Brain microvascular endothelial cell (primary cell): Measurements from ENCODE around the gene ETFB.

Experiments
- DNase-seq: peaks from one replicate; pipeline ENCODE4 v3.0.0-alpha.2; 2020
- H3K27ac ChIP-seq: fragments of 250-450 bp; sonication (Bioruptor Pico); 2 replicates; pipeline ENCODE4 v1.5.1; 2020; ENCODE audit warnings: mild to moderate bottlenecking, moderate library complexity
- H3K27me3 ChIP-seq: fragments of 250-450 bp; sonication (Bioruptor Pico); replicated peaks from 2 replicates; pipeline ENCODE4 v1.5.1; 2020; ENCODE audit warnings: mild to moderate bottlenecking
- H3K36me3 ChIP-seq: fragments of 250-450 bp; sonication (Bioruptor Pico); replicated peaks from 2 replicates; pipeline ENCODE4 v1.5.1; 2020; ENCODE audit warnings: mild to moderate bottlenecking
- H3K4me3 ChIP-seq: 2 replicates; pipeline ENCODE4 v1.5.1; 2011; ENCODE audit warnings: low read depth, mild to moderate bottlenecking, control low read depth, low read length, moderate library complexity
- in situ Hi-C: cut with HindIII; loops from 2 replicates; pipeline ENCODE4 v1.10.0; 2017; ENCODE audit warnings: low sequenced_read_pairs, low pct_ligation_motif_present
- TF ChIP-seq, protein P1 (sequence below): IDR thresholded peaks from 2 replicates; pipeline ENCODE4 v1.5.1; 2011; ENCODE audit warnings: low read depth, mild to moderate bottlenecking, moderate library complexity, low read length, control low read depth, inconsistent platforms; ENCODE audit errors: missing control alignments

Gene ETFB

DNA sequence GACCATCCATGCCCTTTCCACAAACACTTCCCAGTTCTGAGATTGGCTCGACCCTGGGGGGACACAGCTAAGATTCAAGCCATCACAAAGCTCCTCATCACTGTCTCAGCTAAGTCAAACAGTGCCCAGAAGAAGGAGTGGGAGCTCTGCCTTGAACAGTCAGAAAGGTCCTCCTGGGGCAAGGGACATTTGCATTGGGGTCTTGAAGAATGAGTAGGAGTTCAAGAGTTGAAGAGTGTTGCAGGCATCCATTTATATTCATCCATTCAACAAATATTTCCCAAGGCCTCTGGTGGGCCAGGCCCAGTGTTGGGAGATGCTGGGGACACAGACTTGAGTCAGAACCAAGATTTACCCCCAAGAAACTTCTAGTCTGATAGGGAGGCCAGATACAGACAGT lies 48.2 kb downstream of the ETFB start:
- Histone ChIP-seq H3K27me3 (no peaks in the 10 kb centered on the region), H3K4me3 (no peak overlapping the region), H3K27ac (no peak overlapping the region), H3K36me3 (no peaks in the 10 kb centered on the region)
- TF ChIP-seq, protein P1, sequence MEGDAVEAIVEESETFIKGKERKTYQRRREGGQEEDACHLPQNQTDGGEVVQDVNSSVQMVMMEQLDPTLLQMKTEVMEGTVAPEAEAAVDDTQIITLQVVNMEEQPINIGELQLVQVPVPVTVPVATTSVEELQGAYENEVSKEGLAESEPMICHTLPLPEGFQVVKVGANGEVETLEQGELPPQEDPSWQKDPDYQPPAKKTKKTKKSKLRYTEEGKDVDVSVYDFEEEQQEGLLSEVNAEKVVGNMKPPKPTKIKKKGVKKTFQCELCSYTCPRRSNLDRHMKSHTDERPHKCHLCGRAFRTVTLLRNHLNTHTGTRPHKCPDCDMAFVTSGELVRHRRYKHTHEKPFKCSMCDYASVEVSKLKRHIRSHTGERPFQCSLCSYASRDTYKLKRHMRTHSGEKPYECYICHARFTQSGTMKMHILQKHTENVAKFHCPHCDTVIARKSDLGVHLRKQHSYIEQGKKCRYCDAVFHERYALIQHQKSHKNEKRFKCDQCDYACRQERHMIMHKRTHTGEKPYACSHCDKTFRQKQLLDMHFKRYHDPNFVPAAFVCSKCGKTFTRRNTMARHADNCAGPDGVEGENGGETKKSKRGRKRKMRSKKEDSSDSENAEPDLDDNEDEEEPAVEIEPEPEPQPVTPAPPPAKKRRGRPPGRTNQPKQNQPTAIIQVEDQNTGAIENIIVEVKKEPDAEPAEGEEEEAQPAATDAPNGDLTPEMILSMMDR = no peak
- in situ Hi-C loops = no loop called here
- DNase-seq = no peak

DNA sequence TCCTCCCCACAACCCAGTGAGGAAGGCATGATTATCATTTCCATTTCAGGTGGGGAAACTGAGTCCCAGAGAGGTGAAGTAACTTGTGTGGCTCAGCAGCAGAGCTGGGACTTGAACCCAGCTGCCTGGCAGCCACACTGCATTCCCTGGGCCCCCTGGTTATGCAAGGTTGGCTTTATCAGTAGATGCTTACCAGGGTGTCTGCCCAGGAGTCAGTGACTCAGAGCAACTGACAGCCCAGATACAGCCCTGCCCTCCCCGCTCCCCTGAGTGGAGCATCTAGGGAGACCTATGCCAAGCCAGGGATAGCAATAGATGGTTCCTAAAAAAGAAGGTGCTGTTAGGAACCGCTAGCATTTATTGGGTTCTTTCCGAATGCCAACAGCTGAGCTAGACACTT lies 48.8 kb downstream of the ETFB start:
- no peaks in the 10 kb centered on the region for H3K36me3 ChIP-seq
- no peak for DNase-seq
- H3K4me3 ChIP-seq = no peak overlapping the region
- H3K27me3 ChIP-seq = peaks cover 2% of the 10 kb centered on the region
- no peak overlapping the region for H3K27ac ChIP-seq
- TF ChIP-seq, protein P1 = no peak
- in situ Hi-C loops = no loop called here

DNA sequence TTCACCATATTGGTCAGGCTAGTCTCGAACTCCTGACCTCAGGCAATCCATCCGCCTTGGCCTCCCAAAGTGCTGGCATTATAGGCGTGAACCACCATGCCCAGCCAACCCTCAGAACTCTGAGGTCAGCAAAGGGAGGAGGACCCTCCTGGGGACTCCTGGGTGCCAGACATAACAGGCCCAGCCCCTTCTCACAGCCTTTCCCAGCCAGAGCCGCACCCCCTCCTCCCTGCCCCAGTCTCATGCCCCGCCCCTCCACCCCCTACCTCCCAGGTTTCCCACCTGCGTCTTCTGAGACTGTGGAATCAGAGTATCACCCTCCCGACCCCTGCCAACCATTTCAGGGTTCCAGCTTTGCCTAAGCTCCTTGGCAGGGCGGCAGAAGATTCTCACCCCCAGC lies 49.5 kb downstream of the ETFB start:
- Histone ChIP-seq H3K36me3 (no peaks in the 10 kb centered on the region), H3K27me3 (peaks cover 2% of the 10 kb centered on the region), H3K4me3 (no peak overlapping the region), H3K27ac (no peak overlapping the region)
- TF ChIP-seq, protein P1 = no peak
- in situ Hi-C loops = no loop called here
- no peak for DNase-seq

DNA sequence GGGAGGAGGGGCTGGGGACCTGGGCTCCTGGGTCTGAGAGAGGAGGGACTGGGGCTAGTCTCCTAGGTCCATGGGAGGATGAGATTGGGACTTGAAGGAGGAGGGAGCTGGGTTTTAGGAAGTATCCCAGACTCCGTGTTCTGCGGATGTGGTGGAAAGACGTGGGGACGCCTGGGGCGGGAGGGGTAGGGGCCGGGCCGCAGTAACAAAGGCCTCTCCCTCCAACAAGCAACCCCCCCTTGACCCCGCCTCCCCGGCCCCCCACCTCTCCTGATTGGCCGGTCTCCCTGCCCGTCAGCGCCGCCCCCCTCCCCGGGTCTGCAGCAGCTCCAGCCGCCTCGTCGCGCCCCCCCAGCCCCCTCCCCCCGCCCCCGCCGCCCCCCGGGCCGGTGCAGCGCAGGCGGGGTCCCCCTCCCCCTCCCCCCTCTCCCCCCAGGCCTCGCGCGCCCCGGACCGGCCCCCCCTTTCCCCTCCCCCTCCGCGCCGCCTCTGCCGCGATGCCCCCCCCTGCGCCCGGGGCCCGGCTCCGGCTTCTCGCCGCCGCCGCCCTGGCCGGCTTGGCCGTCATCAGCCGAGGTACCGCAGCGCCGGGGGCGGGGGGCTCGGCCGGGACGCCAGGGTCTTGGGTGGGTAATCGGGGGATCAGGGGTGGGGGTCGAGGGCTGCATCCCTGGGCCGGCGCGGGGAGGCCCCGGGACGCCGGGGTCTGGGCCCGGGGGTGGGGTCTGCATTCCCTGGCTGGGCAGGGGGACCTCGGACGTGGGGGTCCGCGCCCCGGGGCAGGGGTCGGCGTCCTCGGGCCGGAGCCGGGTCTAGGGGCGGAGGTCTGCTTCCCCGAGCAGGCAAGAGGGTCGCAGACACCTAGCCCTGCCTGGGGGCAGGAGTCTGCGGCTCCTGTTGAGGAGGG lies 54.6 kb downstream of the ETFB start, which contains the start of gene IGLON5:
TSS of gene IGLON5 (plus strand) at position 294 of the 907 bp plus-strand sequence. CDS start at position 498, 204 bp downstream.
- in situ Hi-C loops = no loop called here
- TF ChIP-seq, protein P1 = no peak
- Histone ChIP-seq H3K27me3 (peaks cover 2% of the 10 kb centered on the region), H3K36me3 (no peaks in the 10 kb centered on the region), H3K27ac (no peak within 1 kb of the TSS), H3K4me3 (no peak within 1 kb of the TSS)
- no peak for DNase-seq

DNA sequence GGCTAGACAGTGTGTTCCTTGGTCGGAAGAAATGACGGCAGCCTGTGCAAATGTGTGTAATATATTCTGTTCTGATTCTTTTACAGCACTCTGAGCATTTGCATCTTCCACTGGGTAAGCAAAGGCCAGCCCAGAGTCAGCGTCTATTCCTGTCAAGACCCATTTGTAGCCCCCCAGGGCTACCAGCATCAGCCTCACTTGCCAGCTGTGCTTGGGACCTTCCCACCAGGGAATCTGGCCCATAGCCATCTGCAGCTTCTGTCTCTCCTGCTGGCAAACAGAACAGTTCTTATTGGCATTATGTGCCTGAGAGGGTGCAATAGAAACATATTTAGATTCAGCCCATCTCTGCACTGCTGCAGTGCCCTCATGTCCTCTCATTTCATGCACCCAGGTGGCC lies 60.7 kb downstream of the ETFB start:
- TF ChIP-seq, protein P1 = no peak
- H3K27me3 ChIP-seq = no peaks in the 10 kb centered on the region

DNA sequence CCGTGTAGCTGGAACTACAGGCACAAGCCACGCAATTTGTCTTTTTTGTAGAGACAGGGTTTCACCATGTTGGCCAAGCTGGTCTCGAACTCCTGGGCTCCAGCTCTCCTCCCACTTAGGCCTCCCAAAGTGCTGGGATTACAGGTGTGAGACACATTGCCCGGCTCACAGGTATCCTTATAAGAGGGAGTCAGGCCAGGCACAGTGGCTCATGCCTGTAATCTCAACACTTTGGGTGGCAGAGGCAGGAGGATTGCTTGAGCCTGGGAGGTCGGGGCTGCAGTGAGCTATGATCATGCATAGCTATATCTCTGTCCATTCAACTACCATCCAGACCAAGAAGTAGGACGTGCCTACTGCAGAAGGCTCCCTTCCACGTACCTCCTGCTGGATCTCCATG lies 64.9 kb downstream of the ETFB start:
- Histone ChIP-seq H3K27ac (no peak overlapping the region), H3K4me3 (no peak overlapping the region), H3K36me3 (no peaks in the 10 kb centered on the region), H3K27me3 (no peaks in the 10 kb centered on the region)
- in situ Hi-C loops = no loop called here
- TF ChIP-seq, protein P1 = no peak
- no peak for DNase-seq

More for the DNA sequence above, 60.7 kb downstream of the ETFB start:
- in situ Hi-C loops = no loop called here
- H3K4me3 ChIP-seq = no peak overlapping the region
- no peak overlapping the region for H3K27ac ChIP-seq
- H3K36me3 ChIP-seq = no peaks in the 10 kb centered on the region
- no peak for DNase-seq
